Parathyroid adenoma (tissue), 2 donors: Measurements from ENCODE around the gene DUSP8.
"Not testable (repeated sequence)": the region's sequence is repeated elsewhere in the genome, so short reads cannot be mapped to it uniquely, and the experiment has no call there.

Experiments used
- H2AFZ ChIP-seq: fragments of 300-600 bp; sonication (generic); one replicate; pipeline ENCODE4 v1.7.0; 2017; ENCODE audit warnings: antibody characterized with exemption, mild to moderate bottlenecking
- H3K27ac ChIP-seq: fragments of 300-600 bp; sonication (generic); one replicate; pipeline ENCODE4 v1.7.0; 2017
- H3K27me3 ChIP-seq: fragments of 300-600 bp; sonication (generic); one replicate; pipeline ENCODE4 v1.7.0; 2017; ENCODE audit warnings: low read length; ENCODE audit not compliant: control insufficient read depth, insufficient read depth
- H3K36me3 ChIP-seq: fragments of 300-600 bp; sonication (generic); one replicate; pipeline ENCODE4 v1.7.0; 2017; ENCODE audit warnings: low read length; ENCODE audit not compliant: control insufficient read depth, insufficient read depth
- H3K4me1 ChIP-seq: fragments of 300-600 bp; sonication (generic); one replicate; pipeline ENCODE4 v1.7.0; 2017; ENCODE audit warnings: control low read depth
- H3K4me2 ChIP-seq: fragments of 300-600 bp; sonication (generic); one replicate; pipeline ENCODE4 v1.7.0; 2017; ENCODE audit warnings: low read length
- H3K4me3 ChIP-seq: fragments of 300-600 bp; sonication (generic); one replicate; pipeline ENCODE4 v1.7.0; 2017; ENCODE audit warnings: low read depth, low read length
- H3K79me2 ChIP-seq: fragments of 300-600 bp; sonication (generic); one replicate; pipeline ENCODE4 v1.7.0; 2017; ENCODE audit warnings: control low read depth
- H3K9ac ChIP-seq: fragments of 300-600 bp; sonication (generic); one replicate; pipeline ENCODE4 v1.7.0; 2017; ENCODE audit warnings: mild to moderate bottlenecking
- H3K9me3 ChIP-seq: fragments of 300-600 bp; sonication (generic); one replicate; pipeline ENCODE4 v1.7.0; 2017; ENCODE audit warnings: low read length; ENCODE audit not compliant: control insufficient read depth
- CTCF ChIP-seq: fragments of 300-600 bp; sonication (generic); IDR thresholded peaks from one replicate; pipeline ENCODE4 v1.7.0; 2017; ENCODE audit warnings: antibody characterized with exemption, mild to moderate bottlenecking
- donor health status: primary hyperparathyroidism.

Gene DUSP8

GRCh38 chr11:1515082-1516060 is 56.7 kb downstream of the DUSP8 start:
- H3K79me2 ChIP-seq: peaks cover 52% of the 10 kb centered on the region
- H3K4me3 ChIP-seq: no peak overlapping the region
- no peaks in the 10 kb centered on the region for H3K9me3 ChIP-seq
- no peaks in the 10 kb centered on the region for H3K4me1 ChIP-seq
- no peak overlapping the region for H3K27ac ChIP-seq
- H3K4me2 ChIP-seq: no peak overlapping the region
- no peak overlapping the region for H3K9ac ChIP-seq
- H3K36me3 ChIP-seq: no peaks in the 10 kb centered on the region
- H3K27me3 ChIP-seq: no peaks in the 10 kb centered on the region
- TF ChIP-seq CTCF: peak; percentile 83
- no peak overlapping the region for H2AFZ ChIP-seq

- H3K27ac ChIP-seq: no peak overlapping the region
These were observed 57.6 kb downstream of the DUSP8 start for GRCh38 chr11:1514336-1515061.

GRCh38 chr11:1513326-1514296 is 58.5 kb downstream of the DUSP8 start:
- H2AFZ ChIP-seq: no peak overlapping the region
- H3K79me2 ChIP-seq: peaks cover 44% of the 10 kb centered on the region
- H3K4me1 ChIP-seq: no peaks in the 10 kb centered on the region
- H3K4me3 ChIP-seq: no peak overlapping the region
- no peak overlapping the region for H3K27ac ChIP-seq
- no peaks in the 10 kb centered on the region for H3K36me3 ChIP-seq
- no peak overlapping the region for H3K9ac ChIP-seq
- no peak for TF ChIP-seq CTCF
- H3K27me3 ChIP-seq: no peaks in the 10 kb centered on the region
- no peak overlapping the region for H3K4me2 ChIP-seq
- no peaks in the 10 kb centered on the region for H3K9me3 ChIP-seq

More at GRCh38 chr11:1514336-1515061, 57.6 kb downstream of the DUSP8 start:
- no peak overlapping the region for H3K4me3 ChIP-seq
- no peaks in the 10 kb centered on the region for H3K27me3 ChIP-seq
- H3K36me3 ChIP-seq: no peaks in the 10 kb centered on the region
- no peak for TF ChIP-seq CTCF
- no peak overlapping the region for H3K9ac ChIP-seq
- no peaks in the 10 kb centered on the region for H3K9me3 ChIP-seq
- H3K4me2 ChIP-seq: no peak overlapping the region
- no peaks in the 10 kb centered on the region for H3K4me1 ChIP-seq
- peaks cover 48% of the 10 kb centered on the region for H3K79me2 ChIP-seq
- no peak overlapping the region for H2AFZ ChIP-seq

GRCh38 chr11:1512531-1513258 is 59.4 kb downstream of the DUSP8 start:
- H3K4me3 ChIP-seq, H3K4me1 ChIP-seq, H3K9ac ChIP-seq: not testable (repeated sequence)

More at GRCh38 chr11:1512531-1513258, 59.4 kb downstream of the DUSP8 start:
- not testable (repeated sequence) for H3K4me2 ChIP-seq, H3K9me3 ChIP-seq, H3K27me3 ChIP-seq, H3K27ac ChIP-seq, H2AFZ ChIP-seq, H3K36me3 ChIP-seq
- peaks cover 39% of the 10 kb centered on the region for H3K79me2 ChIP-seq
